ENCODE data around the gene SYPL2. TPM values are rescaled to one million over a fixed set of nuclear protein-coding genes. Genes with fewer than 3 reads are reported as not detected.
A peak's percentile ranks its signal among the peaks of the same experiment; 100 is the strongest.

The SYPL2 gene
- total RNA-seq, 4 donors from 2014 or later, result 1.5 to 3.5 (median 2.4) TPM

DNA sequence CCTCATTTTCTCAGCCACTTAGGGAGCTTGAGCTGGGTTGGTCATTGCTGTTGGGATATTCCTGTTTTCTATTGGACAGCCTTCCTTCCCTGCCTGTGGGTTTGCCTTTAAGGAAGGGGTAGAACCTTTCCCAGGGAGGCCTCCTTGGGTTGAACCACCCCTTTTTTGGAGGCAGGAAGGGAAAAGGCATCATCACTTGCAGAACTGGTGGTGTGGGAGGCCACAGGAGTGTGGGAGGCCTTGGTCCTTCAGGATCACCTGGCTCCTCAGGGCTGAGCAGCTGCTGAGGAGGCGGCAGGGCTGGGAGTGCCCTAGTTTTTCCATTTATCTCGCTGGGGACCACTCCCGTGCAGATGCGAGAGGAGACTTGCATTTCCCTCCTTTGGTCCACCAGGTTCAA, 26.9 kb downstream of the SYPL2 start:
- Histone ChIP-seq H3K4me3 (peak overlapping the region in 1 of 4 donors; percentile 86), H3K36me3 (peaks cover 0 to 54% (median under 1%) of the 10 kb centered on the region in 3 donors), H3K27me3 (no peaks in the 10 kb centered on the region), H3K9me3 (no peaks in the 10 kb centered on the region), H3K4me1 (peaks cover 0 to 39% (median 16%) of the 10 kb centered on the region in 4 donors), H3K27ac (peak overlapping the region in 3 of 4 donors; percentile 66 to 86 (median 78))
- no peak for DNase-seq (ENCODE audit: low spot score in 2 of 2)
- 63 to 65% methylated on average over 4 of the region's 4 CpGs for WGBS, 2 donors
- TF ChIP-seq, protein P1, sequence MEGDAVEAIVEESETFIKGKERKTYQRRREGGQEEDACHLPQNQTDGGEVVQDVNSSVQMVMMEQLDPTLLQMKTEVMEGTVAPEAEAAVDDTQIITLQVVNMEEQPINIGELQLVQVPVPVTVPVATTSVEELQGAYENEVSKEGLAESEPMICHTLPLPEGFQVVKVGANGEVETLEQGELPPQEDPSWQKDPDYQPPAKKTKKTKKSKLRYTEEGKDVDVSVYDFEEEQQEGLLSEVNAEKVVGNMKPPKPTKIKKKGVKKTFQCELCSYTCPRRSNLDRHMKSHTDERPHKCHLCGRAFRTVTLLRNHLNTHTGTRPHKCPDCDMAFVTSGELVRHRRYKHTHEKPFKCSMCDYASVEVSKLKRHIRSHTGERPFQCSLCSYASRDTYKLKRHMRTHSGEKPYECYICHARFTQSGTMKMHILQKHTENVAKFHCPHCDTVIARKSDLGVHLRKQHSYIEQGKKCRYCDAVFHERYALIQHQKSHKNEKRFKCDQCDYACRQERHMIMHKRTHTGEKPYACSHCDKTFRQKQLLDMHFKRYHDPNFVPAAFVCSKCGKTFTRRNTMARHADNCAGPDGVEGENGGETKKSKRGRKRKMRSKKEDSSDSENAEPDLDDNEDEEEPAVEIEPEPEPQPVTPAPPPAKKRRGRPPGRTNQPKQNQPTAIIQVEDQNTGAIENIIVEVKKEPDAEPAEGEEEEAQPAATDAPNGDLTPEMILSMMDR (IDR thresholded peaks at IDR 0.05), result no peak
- TF ChIP-seq EP300 (IDR thresholded peaks at IDR 0.05), result no peak
- TF ChIP-seq POLR2A (IDR thresholded peaks at IDR 0.05), result no peak

DNA sequence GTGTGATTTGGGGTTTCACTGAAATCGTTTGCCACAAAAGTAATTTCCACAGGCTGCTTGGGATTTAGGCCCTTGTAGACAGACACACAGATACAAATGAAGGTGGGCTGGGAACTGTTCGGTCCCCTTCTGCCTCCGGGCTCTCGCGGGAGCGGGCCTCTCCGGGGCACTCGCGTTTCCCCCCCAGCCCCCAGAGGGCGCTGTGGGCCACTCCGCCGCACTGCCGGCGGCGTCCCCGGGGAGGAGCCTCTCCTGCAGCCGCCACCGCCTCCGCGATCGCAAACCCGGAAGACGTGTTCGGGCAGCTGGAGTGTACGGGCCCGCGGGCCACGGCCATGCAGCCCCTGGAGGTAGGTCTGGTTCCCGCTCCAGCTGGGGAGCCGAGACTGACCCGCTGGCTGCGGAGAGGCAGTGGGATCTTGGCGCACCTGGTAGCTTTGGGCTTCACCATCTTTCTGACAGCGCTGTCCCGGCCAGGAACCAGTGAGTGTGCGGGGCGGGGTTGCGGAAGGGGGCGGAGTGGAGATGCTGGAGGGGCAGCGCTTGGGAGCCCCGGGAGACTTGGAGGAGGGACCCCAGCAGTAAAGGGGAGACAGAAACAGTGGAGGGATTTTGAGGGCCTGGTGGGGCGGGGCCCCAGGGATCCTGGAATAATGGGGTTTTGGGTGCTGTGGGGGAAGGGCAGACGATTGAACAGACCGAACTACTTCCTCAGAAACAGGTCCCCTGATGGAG, 27.6 kb downstream of the SYPL2 start, which contains the start of gene CYB561D1:
Gene CYB561D1 (plus strand): TSS at position 290 of the 735 bp plus-strand sequence. CDS start 46 bp downstream, at position 336.
- peaks cover 0 to 51% (median 0%) of the 10 kb centered on the region in 3 donors for H3K36me3 ChIP-seq
- peak; percentile 72 to 77 for DNase-seq (ENCODE audit: low spot score in 2 of 2)
- peak within 1 kb of the TSS; percentile 57 to 89 (median 86) for H3K4me3 ChIP-seq
- no peaks in the 10 kb centered on the region for H3K9me3 ChIP-seq
- peaks cover 0 to 47% (median 17%) of the 10 kb centered on the region in 4 donors for H3K4me1 ChIP-seq
- TF ChIP-seq, protein P1 (IDR thresholded peaks at IDR 0.05), result peak; percentile 92 to 98 (median 95)
- TF ChIP-seq POLR2A (IDR thresholded peaks at IDR 0.05) (peak in 1 of 2 donors; percentile 27), EP300 (IDR thresholded peaks at IDR 0.05) (peak; percentile 29 to 85)
- peak within 1 kb of the TSS; percentile 60 to 86 (median 72) for H3K27ac ChIP-seq
- 0% methylated on average over 20 to 42 of the region's 44 CpGs for WGBS, 2 donors
- H3K27me3 ChIP-seq, result no peaks in the 10 kb centered on the region

DNA sequence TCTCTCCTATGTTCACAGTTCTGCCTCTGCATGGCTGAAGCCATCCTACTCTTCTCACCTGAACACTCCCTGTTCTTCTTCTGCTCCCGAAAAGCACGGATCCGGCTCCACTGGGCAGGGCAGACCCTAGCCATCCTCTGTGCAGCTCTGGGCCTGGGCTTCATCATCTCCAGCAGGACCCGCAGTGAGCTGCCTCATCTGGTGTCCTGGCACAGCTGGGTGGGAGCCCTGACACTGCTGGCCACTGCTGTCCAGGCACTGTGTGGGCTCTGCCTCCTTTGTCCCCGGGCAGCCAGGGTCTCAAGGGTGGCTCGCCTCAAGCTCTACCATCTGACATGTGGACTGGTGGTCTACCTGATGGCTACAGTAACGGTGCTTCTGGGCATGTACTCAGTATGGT, 29.4 kb downstream of the SYPL2 start:
- WGBS, 2 donors, result 88 to 91% methylated on average over 5 to 7 of the region's 7 CpGs

DNA sequence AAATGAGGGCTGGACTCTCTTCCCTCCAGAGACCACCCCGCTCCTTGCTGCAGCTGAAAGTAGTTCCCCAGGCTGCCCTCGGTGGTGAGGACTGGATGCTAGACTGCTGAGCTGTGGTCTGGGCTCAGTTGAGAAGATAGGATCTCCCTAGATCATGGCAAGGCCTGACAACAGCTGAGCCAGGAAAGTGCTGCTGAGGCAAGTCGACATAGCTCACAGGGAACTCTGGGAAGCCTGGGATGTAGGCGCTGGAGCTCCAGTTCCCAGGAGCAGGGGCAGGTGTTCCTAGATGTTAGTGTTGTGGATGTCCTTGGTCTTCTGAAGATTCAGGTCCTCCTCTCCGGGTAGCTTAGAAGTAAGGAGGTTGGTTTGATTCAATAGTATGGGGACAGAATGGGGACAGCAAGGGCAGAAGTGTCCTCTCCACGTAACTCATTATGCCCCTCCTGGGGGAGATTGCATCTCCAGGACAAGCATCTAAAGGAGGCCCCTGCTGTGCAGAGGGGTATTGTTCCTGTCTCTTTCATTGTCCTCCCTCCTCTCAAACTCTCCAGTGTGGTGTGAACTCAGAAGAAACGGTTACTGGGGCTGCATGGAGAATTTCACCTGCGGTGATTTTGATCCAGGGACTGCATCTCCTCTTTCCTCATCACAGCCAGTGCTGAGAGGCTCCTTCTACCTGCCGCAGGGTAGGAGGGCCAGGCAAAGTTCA, 31.3 kb downstream of the SYPL2 start:
- TF ChIP-seq EP300 (IDR thresholded peaks at IDR 0.05) (no peak), POLR2A (IDR thresholded peaks at IDR 0.05) (no peak)
- TF ChIP-seq, protein P1 (IDR thresholded peaks at IDR 0.05), result no peak
- Histone ChIP-seq H3K9me3 (no peaks in the 10 kb centered on the region), H3K27me3 (no peaks in the 10 kb centered on the region), H3K4me1 (peaks cover 0 to 79% (median 31%) of the 10 kb centered on the region in 4 donors), H3K4me3 (no peak overlapping the region), H3K36me3 (peaks cover 0 to 60% (median 0%) of the 10 kb centered on the region in 3 donors), H3K27ac (no peak overlapping the region)
- no peak for DNase-seq (ENCODE audit: low spot score in 2 of 2)
- WGBS, 2 donors, result 58 to 61% methylated on average over 9 of the region's 9 CpGs

More for the DNA sequence above, 29.4 kb downstream of the SYPL2 start:
- no peaks in the 10 kb centered on the region for H3K27me3 ChIP-seq
- TF ChIP-seq, protein P1 (IDR thresholded peaks at IDR 0.05), result no peak
- TF ChIP-seq EP300 (IDR thresholded peaks at IDR 0.05), result no peak
- no peak for TF ChIP-seq POLR2A (IDR thresholded peaks at IDR 0.05)
- H3K27ac ChIP-seq, result no peak overlapping the region
- H3K4me3 ChIP-seq, result no peak overlapping the region
- no peaks in the 10 kb centered on the region for H3K9me3 ChIP-seq
- peaks cover 0 to 63% (median 23%) of the 10 kb centered on the region in 4 donors for H3K4me1 ChIP-seq
- peaks cover 0 to 49% (median 0%) of the 10 kb centered on the region in 3 donors for H3K36me3 ChIP-seq
- DNase-seq (ENCODE audit: low spot score in 2 of 2), result no peak

All from tibial nerve (tissue), 4 donors.